GM23248 (cell line): ENCODE results near the gene ABCB9.

Experiments
- EZH2 ChIP-seq: fragments of 200-600 bp; sonication (generic); IDR thresholded peaks from 2 replicates; pipeline ENCODE4 v1.6.1; 2018; ENCODE audit warnings: antibody characterized with exemption, mild to moderate bottlenecking; ENCODE audit not compliant: insufficient read depth, poor library complexity, severe bottlenecking
- EZH2phosphoT487 ChIP-seq: fragments of 200-600 bp; sonication (generic); IDR thresholded peaks from 2 replicates; pipeline ENCODE4 v1.6.1; 2018; ENCODE audit warnings: antibody characterized with exemption, moderate library complexity, mild to moderate bottlenecking, low read depth; ENCODE audit not compliant: insufficient read depth

GRCh38 chr12:122960193-122960569, 6.1 kb downstream of the ABCB9 start:
- TF ChIP-seq EZH2: no peak
- no peak for TF ChIP-seq EZH2phosphoT487
